Activated CD8-positive, alpha-beta memory T cell treated with anti-CD3 and anti-CD28 coated beads, Interleukin-2, amount 50 U/mL, for 4 hours (primary cell): ENCODE results near the gene NEU1.
"Not testable (repeated sequence)": the region's sequence is repeated elsewhere in the genome, so short reads cannot be mapped to it uniquely, and the experiment has no call there.

Experiments used
- DNase-seq: peaks from one replicate; pipeline ENCODE4 v3.0.0-alpha.2; 2020

The NEU1 gene

GRCh38 chr6:31815025-31815838 lies 47.4 kb downstream of the NEU1 start, which contains the start of the genes HSPA1A and HSPA1L:
Gene HSPA1A (plus strand): TSS chr6:31815543. CDS start chr6:31815757, 214 bp downstream.
Gene HSPA1L (minus strand): TSS chr6:31815283. CDS start chr6:31811972, 3,311 bp downstream.
- DNase-seq = peak; percentile 52

GRCh38 chr6:31814677-31815024 lies 48.0 kb downstream of the NEU1 start:
- peak; percentile 59 for DNase-seq

- DNase-seq = no peak
Measured at GRCh38 chr6:31813465-31813849, 49.2 kb downstream of the NEU1 start.

GRCh38 chr6:31811645-31812044 lies 51.0 kb downstream of the NEU1 start:
- DNase-seq = no peak

GRCh38 chr6:31808599-31808998 lies 54.0 kb downstream of the NEU1 start:
- not testable (repeated sequence) for DNase-seq
